Fibroblast of gingiva (primary cell): ENCODE data around the gene MYO9A.

Source experiments
- DNase-seq: peaks from one replicate; pipeline ENCODE4 v3.0.0-alpha.2; 2011; ENCODE audit warnings: low read depth

Gene MYO9A

GRCh38 chr15:71853543-71853942, 264.4 kb downstream of the MYO9A start:
- no peak for DNase-seq

DNA sequence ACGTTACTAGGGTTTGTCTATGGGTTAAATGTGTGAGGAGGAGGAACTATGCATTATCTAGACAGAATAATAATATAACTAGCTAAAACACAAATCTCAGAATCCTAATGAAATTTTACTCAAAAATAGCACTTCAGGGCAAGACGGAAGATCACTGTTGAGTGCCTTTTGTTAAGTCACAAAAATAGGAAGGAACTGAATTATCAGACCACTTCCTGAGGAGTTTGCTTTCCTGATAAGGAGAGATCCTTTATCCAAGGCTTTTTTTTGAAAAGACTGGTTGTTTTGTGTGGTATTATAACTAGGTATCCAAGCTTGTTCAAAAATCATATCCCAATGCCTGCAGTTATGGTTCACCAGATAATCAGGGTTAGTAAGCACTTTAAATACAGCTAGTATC, 273.0 kb downstream of the MYO9A start:
- DNase-seq: no peak

GRCh38 chr15:71841563-71841962, 276.4 kb downstream of the MYO9A start:
- no peak for DNase-seq

DNA sequence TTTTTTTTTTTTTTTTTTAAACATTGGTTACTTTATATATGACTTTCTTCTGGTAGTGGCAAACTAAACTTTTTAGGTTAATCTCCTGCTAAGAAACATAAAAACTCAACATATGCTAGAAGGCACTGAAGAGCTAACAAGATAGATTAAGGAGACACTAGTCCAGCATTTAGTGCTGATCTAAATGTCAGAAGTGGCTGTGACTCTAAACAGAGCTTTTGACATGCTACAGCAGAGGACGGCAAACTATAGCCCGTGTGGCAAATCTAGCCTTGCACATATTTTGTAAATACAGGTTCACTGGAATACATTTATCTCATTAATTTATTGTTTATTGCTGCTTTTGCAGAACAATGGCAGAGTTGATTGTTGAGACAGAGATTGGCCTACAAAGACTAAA, 287.0 kb downstream of the MYO9A start:
- DNase-seq: no peak

- DNase-seq: no peak
Observed at GRCh38 chr15:71826196-71826595, 291.8 kb downstream of the MYO9A start.

- no peak for DNase-seq
Observed at GRCh38 chr15:71825021-71825730, 292.8 kb downstream of the MYO9A start.

GRCh38 chr15:71823801-71824200, 294.1 kb downstream of the MYO9A start:
- DNase-seq: no peak

GRCh38 chr15:71822890-71823630, 294.9 kb downstream of the MYO9A start:
- no peak for DNase-seq

DNA sequence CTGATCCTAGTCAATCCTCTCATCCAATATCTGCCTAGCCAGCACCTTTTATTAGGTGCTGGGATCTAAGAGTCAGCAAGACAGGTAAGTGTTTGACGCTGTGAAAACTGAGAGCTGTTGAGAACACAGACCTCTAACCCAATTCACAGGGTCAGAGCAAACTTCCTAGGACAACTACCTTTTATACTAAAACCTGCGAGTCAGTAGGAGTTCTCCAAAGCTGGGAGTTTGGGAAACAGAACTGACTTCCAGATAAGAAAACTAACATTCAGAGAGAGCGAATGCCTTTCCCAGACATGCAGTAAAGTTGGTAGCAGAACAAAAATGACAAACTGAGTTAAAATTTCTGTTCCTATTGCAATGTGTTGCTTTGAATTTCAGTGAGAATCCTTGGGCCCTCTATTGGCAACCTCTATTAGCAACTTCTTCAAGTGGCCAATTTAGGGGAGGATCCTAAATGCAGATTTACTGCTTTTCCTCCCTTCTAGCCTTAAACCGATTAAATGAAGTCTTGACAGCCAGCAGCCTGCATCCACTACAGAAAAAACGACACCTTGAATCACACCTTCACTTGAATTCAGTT, 296.3 kb downstream of the MYO9A start:
- DNase-seq: no peak

- no peak for DNase-seq
Observed at GRCh38 chr15:71820127-71820526, 297.8 kb downstream of the MYO9A start.

GRCh38 chr15:71817351-71817750, 300.6 kb downstream of the MYO9A start:
- DNase-seq: no peak

DNA sequence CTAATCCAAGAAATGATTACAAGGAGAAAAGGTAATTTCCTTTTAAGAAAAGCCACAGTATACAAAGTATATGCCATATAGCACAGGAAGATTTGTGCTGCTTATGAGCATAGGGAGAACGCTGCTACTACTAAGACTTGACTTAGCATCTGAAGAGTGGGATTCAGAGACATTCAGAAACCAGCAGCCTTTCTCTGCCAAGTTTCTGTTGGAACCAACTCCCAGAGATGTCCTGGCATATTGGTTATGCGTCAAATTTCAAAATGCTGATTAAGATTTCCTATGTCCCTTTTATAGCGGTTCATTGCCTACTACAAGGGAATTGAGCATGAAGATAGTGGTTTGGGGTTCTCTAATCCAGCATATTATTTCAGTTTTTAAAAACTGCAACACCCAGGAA, 302.6 kb downstream of the MYO9A start:
- no peak for DNase-seq

DNA sequence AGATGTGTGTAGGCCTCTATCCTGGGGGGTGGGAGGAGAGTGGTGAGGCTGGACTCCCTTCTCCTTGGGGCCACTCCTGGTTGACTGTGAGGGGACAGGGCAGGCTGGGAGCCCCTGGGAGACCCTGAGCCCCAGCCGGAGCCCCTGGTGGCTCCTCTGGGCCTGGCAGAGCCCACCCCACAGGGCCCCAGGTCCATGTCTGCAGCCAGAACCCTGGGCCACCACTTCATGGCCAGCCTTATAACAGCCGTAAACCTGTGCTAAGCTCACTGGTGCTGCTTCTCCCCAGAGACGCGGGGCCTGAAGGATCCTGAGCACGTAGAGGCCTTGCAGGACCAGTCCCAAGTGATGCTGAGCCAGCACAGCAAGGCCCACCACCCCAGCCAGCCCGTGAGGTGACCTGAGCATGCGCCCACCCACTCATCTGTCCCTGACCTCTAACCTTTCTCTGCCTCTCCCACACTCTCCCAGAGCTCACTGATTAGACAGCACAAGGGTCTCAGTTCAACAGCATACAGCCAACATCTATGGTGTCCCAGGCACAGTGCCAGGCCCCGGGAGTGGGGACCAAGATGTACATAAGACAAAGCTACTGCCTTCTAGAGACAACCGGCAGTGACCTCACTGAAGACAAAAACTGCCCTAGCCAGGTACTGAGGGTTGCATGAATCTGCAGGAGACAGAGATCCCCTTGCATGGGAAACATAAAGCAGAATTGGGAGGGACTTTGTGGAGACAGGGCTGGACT, 304.1 kb downstream of the MYO9A start:
- no peak for DNase-seq

GRCh38 chr15:71812966-71813722, 304.8 kb downstream of the MYO9A start:
- peak; percentile 34 for DNase-seq

DNA sequence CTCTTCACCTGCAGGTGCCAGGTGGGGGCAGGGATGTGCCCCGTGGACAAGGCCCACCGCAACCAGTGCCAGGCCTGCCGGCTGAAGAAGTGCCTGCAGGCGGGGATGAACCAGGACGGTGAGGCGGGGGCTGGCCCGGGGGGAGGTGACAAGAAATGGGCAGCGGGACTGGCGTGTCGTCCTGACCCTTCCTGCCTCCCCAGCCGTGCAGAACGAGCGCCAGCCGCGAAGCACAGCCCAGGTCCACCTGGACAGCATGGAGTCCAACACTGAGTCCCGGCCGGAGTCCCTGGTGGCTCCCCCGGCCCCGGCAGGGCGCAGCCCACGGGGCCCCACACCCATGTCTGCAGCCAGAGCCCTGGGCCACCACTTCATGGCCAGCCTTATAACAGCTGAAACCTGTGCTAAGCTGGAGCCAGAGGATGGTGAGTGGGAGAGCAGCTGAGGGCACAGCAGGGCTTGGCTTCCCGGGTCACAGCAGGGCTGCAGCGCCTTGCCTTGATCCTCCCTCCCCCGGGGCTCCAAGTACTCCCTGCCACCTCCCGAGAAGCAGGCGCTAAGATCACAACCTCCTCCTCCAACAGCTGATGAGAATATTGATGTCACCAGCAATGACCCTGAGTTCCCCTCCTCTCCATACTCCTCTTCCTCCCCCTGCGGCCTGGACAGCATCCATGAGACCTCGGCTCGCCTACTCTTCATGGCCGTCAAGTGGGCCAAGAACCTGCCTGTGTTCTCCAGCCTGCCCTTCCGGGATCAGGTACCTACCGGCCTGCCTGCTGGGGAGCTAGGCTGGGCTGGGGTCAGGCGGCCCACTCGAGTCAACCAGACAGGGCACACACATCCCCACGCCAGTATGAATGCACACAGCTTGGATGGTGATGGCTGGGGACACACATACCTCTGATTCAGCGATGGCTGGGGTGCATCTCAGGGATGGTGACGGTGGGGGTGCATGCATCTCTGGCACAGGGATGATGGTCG, 305.9 kb downstream of the MYO9A start:
- no peak for DNase-seq

- DNase-seq: no peak
Observed at GRCh38 chr15:71811036-71811736, 306.8 kb downstream of the MYO9A start.

- DNase-seq: no peak
Observed at GRCh38 chr15:71810256-71811035, 307.5 kb downstream of the MYO9A start, which contains the start of gene NR2E3. NR2E3 (plus strand) TSS chr15:71810554; CDS start chr15:71810744, 190 bp downstream.

DNA sequence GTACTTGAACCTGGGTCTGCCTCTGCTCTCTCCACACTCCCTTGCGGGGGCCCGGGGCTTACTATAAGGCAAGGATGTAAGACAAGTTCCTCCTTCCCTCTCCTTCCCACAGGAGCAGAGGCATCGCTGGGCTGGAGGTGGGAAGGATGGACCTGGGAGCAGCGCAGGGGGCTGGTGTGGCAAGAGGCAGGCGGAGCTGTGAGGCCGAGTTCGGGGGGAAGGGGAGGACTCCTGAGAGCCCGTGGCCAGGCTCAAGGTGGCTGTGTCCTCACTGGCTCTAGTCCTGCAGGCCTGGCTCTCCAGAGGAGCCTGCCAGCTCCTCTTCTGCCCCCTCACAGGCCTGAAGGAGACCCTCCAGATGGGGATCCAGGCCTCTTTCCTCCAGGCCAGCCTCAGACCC, 308.6 kb downstream of the MYO9A start:
- no peak for DNase-seq
